ENCODE measurements around the gene IMPA2.
"Not testable (repeated sequence)": the region's sequence is repeated elsewhere in the genome, so short reads cannot be mapped to it uniquely, and the experiment has no call there.

IMPA2 gene

DNA sequence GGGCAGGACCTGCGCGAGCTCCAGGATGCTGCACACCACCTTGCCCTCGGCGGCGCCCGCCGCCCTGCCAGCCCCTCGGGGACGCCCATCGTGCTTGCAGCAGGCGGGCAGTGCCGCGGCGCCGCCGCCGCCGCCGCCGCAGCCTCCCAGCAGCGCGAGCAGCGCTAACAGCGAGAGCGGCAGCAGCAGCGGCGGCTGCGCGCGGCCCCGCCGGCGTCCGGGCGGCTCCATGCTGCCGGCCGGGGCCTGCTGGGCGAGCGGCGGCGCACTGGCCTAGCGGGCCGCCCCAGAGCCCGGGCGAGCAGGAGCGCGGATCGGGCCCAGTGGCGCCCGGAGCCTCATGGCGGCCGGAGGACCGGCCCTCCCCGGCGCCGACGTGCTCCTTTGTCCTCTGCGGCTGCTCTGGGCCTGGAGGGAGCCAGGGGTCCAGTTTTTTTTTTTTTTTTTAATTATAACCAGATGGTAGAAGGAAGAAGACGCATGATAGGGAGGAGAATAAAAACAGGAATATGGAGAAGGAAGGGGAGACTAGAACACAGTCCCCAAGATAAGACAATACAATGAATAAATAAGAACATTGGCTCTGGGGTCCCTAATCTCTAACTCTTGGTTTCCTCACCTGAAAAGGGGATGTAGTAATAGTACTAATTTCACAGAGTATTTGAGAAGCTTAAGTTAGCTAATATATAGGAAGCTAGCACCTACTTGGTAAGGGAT, 95.3 kb downstream of the IMPA2 start:
- no peak for DNase-seq (ENCODE audit: low read depth)

DNA sequence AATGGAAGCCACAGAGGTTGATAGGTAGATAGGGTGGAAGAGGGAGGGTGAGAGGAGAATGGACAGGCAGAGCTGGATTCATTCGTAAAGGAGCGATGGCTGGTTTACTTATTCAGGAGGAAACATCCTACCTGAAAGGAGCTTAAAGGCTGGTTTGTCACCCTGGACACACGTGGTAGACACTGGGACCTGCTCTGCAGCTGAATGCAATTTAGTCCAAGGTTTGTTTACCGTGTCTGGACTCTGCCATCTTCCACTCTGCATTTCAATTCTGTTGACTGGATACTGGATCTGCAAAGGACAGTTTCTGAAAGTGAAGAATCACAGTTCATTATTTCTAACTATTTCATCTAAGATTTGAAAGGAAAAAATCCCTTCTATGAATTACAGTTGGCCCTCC, 96.7 kb downstream of the IMPA2 start:
- DNase-seq (ENCODE audit: low read depth) = not testable (repeated sequence)

DNA sequence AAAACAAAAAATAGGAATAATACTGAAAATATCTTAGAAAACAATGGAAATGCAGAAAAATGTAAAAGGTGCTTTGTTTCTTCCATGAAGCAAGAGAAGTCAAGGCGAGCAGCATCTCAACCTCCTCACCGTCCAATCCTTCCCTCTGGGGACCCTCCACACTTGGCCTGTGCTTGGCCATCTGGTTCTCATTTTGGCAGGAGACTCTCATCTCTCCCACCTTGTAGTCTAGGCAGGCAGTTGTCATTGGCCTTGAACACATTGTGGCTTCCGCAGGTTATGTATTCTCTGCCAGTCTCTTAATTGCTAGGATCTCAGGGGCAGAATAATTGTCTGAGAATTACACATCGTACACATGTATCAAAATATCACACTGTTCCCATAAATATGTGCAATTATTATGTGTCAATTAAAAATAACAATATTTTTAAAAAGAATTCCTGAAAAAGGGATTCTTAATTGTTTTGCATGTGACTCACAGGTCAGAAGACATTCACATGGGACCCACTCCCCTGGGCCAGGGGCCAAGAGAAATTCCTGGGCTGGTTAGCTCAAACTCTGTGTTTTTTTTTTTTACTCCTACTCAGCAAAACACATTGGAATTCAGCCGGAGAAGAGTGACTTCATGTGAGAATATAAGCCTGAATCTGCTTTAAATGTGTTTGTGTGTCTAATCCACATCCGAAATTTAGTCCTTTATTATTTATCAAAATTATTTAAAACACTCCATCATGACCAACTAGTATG, 98.4 kb downstream of the IMPA2 start:
- DNase-seq (ENCODE audit: low read depth) = no peak
